H9 (cell line): Measurements from ENCODE around the gene ZMIZ1. TPM values are rescaled to one million over a fixed set of nuclear protein-coding genes. Genes with fewer than 3 reads are reported as not detected.

Experiments used
- DNase-seq: peaks from one replicate; pipeline ENCODE4 v3.0.0-alpha.2; 2017
- H2AFZ ChIP-seq: one replicate; pipeline ENCODE4 v1.6.1; 2013; ENCODE audit warnings: mild to moderate bottlenecking, low read length, control low read depth, moderate library complexity
- H2AK5ac ChIP-seq: 2 replicates; pipeline ENCODE4 v1.6.1; 2013; ENCODE audit warnings: low read length, control low read depth, mixed read lengths; ENCODE audit not compliant: insufficient read length
- H2BK120ac ChIP-seq: one replicate; pipeline ENCODE4 v1.6.1; 2013; ENCODE audit warnings: low read depth, mild to moderate bottlenecking, low read length, control low read depth, inconsistent platforms; ENCODE audit not compliant: poor library complexity, severe bottlenecking
- H2BK12ac ChIP-seq: 2 replicates; pipeline ENCODE4 v1.6.1; 2013; ENCODE audit warnings: low read length, control low read depth, mixed read lengths, low read depth; ENCODE audit not compliant: insufficient read length
- H2BK15ac ChIP-seq: 2 replicates; pipeline ENCODE4 v1.6.1; 2013; ENCODE audit warnings: low read depth, low read length, control low read depth
- H2BK20ac ChIP-seq: one replicate; pipeline ENCODE4 v1.6.1; 2013; ENCODE audit warnings: low read depth, mild to moderate bottlenecking, low read length, control low read depth, inconsistent platforms; ENCODE audit not compliant: poor library complexity, severe bottlenecking
- H2BK5ac ChIP-seq: 2 replicates; pipeline ENCODE4 v1.6.1; 2013; ENCODE audit warnings: low read length, control low read depth, mixed read lengths; ENCODE audit not compliant: insufficient read length
- H3K14ac ChIP-seq: 2 replicates; pipeline ENCODE4 v1.6.1; 2013; ENCODE audit warnings: low read length, control low read depth; ENCODE audit not compliant: insufficient read depth
- H3K18ac ChIP-seq: 2 replicates; pipeline ENCODE4 v1.6.1; 2013; ENCODE audit warnings: low read depth, mild to moderate bottlenecking, mixed read lengths, low read length, control low read depth; ENCODE audit not compliant: insufficient read length
- H3K23ac ChIP-seq: 2 replicates; pipeline ENCODE4 v1.6.1; 2013; ENCODE audit warnings: low read length, control low read depth, mixed read lengths, low read depth; ENCODE audit not compliant: insufficient read length
- H3K23me2 ChIP-seq: 2 replicates; pipeline ENCODE4 v1.6.1; 2013; ENCODE audit warnings: low read depth, mild to moderate bottlenecking, mixed read lengths, low read length, control low read depth; ENCODE audit not compliant: insufficient read length, poor library complexity, severe bottlenecking
- H3K27ac ChIP-seq: 2 replicates; pipeline ENCODE4 v1.5.1; 2013; ENCODE audit warnings: low read length, control low read depth, mixed read lengths, low read depth; ENCODE audit not compliant: insufficient read length
- H3K27me3 ChIP-seq: 2 replicates; pipeline ENCODE4 v1.6.1; 2013; ENCODE audit warnings: low read length, control low read depth, inconsistent platforms; ENCODE audit not compliant: insufficient read depth
- H3K4ac ChIP-seq: 2 replicates; pipeline ENCODE4 v1.6.1; 2013; ENCODE audit warnings: low read depth, mild to moderate bottlenecking, control low read depth, inconsistent platforms, low read length, moderate library complexity
- H3K4me1 ChIP-seq: 2 replicates; pipeline ENCODE4 v1.6.1; 2013; ENCODE audit warnings: low read length, control low read depth, inconsistent platforms; ENCODE audit not compliant: insufficient read depth
- H3K4me2 ChIP-seq: 2 replicates; pipeline ENCODE4 v1.6.1; 2013; ENCODE audit warnings: low read length, control low read depth, mixed read lengths; ENCODE audit not compliant: insufficient read length, insufficient read depth
- H3K56ac ChIP-seq: 2 replicates; pipeline ENCODE4 v1.6.1; 2013; ENCODE audit warnings: low read depth, mild to moderate bottlenecking, mixed read lengths, low read length, control low read depth; ENCODE audit not compliant: insufficient read length
- H3K79me1 ChIP-seq: 2 replicates; pipeline ENCODE4 v1.6.1; 2013; ENCODE audit warnings: low read depth, mild to moderate bottlenecking, moderate library complexity, low read length, control low read depth, inconsistent platforms; ENCODE audit not compliant: insufficient read depth, poor library complexity, severe bottlenecking
- H3K79me2 ChIP-seq: 2 replicates; pipeline ENCODE4 v1.6.1; 2013; ENCODE audit warnings: low read length, control low read depth, inconsistent platforms; ENCODE audit not compliant: insufficient read depth
- H3K9ac ChIP-seq: 2 replicates; pipeline ENCODE4 v1.6.1; 2013; ENCODE audit warnings: low read length, control low read depth, mixed read lengths; ENCODE audit not compliant: insufficient read length; ENCODE audit errors: extremely low read depth
- H3K9me3 ChIP-seq: one replicate; pipeline ENCODE4 v1.6.1; 2013; ENCODE audit warnings: low read depth, low read length, inconsistent platforms; ENCODE audit not compliant: control insufficient read depth
- H3T11ph ChIP-seq: one replicate; pipeline ENCODE4 v1.6.1; 2013; ENCODE audit warnings: mild to moderate bottlenecking, low read length, control low read depth, inconsistent platforms
- H4K20me1 ChIP-seq: one replicate; pipeline ENCODE4 v1.6.1; 2013; ENCODE audit not compliant: control insufficient read depth, insufficient read length, insufficient read depth
- H4K5ac ChIP-seq: 2 replicates; pipeline ENCODE4 v1.6.1; 2013; ENCODE audit warnings: low read depth, mild to moderate bottlenecking, mixed read lengths, low read length, control low read depth; ENCODE audit not compliant: insufficient read length
- H4K8ac ChIP-seq: replicated peaks from 2 replicates; pipeline ENCODE4 v1.6.1; 2013; ENCODE audit warnings: low read length, control low read depth, mixed read lengths, low read depth; ENCODE audit not compliant: insufficient read length
- H4K91ac ChIP-seq: 2 replicates; pipeline ENCODE4 v1.6.1; 2013; ENCODE audit warnings: low read depth, mild to moderate bottlenecking, moderate library complexity, mixed read lengths, low read length, control low read depth; ENCODE audit not compliant: insufficient read length
- H3K27ac Mint-ChIP-seq, 3 experiments: 2 replicates in 2 of 3; 3 replicates in 1 of 3; pipeline ENCODE4 v1.8.0; 2020 to 2021; ENCODE audit warnings: mixed read lengths in 3 of 3, mild to moderate bottlenecking in 1 of 3, moderate library complexity in 1 of 3
- H3K27me3 Mint-ChIP-seq: 2 replicates; pipeline ENCODE4 v1.8.0; 2021; ENCODE audit warnings: low read depth, mild to moderate bottlenecking, moderate library complexity, mixed read lengths
- H3K36me3 Mint-ChIP-seq, 3 experiments: 2 replicates in 2 of 3; 3 replicates in 1 of 3; pipeline ENCODE4 v1.8.0; 2020 to 2021; ENCODE audit warnings: low read depth in 3 of 3, mixed read lengths in 3 of 3; ENCODE audit not compliant: insufficient read depth in 1 of 3
- H3K4me1 Mint-ChIP-seq, 2 experiments: 2 replicates each; pipeline ENCODE4 v1.8.0; 2020; ENCODE audit warnings: mixed read lengths in 2 of 2
- H3K4me3 Mint-ChIP-seq, 2 experiments: 2 replicates in 1 of 2; 3 replicates in 1 of 2; pipeline ENCODE4 v1.8.0; 2020 to 2021; ENCODE audit warnings: mild to moderate bottlenecking in 2 of 2, mixed read lengths in 2 of 2, moderate library complexity in 1 of 2
- H3K9me3 Mint-ChIP-seq, 2 experiments: 2 replicates in 1 of 2; 3 replicates in 1 of 2; pipeline ENCODE4 v1.8.0; 2020; ENCODE audit warnings: mild to moderate bottlenecking in 2 of 2, mixed read lengths in 2 of 2, moderate library complexity in 1 of 2
- CTCF ChIP-seq: fragments of 200-600 bp; sonication (generic); conservative IDR thresholded peaks from 3 replicates; pipeline ENCODE4 v1.8.0; 2021; ENCODE audit warnings: antibody characterized with exemption, mild to moderate bottlenecking
- WGBS: extraction: QIAGEN DNeasy Blood & Tissue Kit; methylation state at CpG from one replicate; pipeline ENCODE4 v1.1.7; 2013; ENCODE audit warnings: missing lambda C conversion rate, low lambda C conversion rate, mixed read lengths; ENCODE audit not compliant: insufficient read length; ENCODE audit errors: extremely low coverage; 5-methylcytosine and 5-hydroxymethylcytosine counted together
- total RNA-seq: library from RNA; stranded (reverse); gene quantifications from 2 replicates; pipeline ENCODE4 v1.2.1, GENCODE V29; 2021

The ZMIZ1 gene
- total RNA-seq, 1 experiment from 2014 or later: 36.9 TPM

- Histone ChIP-seq H2BK15ac (no peak overlapping the region), H2AFZ (no peak overlapping the region), H3K9ac (no peak overlapping the region), H4K91ac (no peak overlapping the region), H3K79me2 (no peaks in the 10 kb centered on the region), H2BK12ac (no peak overlapping the region), H2AK5ac (no peak overlapping the region), H3K27me3 (no peaks in the 10 kb centered on the region), H4K5ac (no peak overlapping the region), H3K4me1 (no peaks in the 10 kb centered on the region), H3K23me2 (no peaks in the 10 kb centered on the region), H3K79me1 (no peaks in the 10 kb centered on the region), H2BK5ac (no peak overlapping the region), H3K4ac (no peak overlapping the region), H3K23ac (no peak overlapping the region), H3K14ac (no peak overlapping the region; the same call in 1 of the 2 replicates), H3T11ph (no peak overlapping the region), H4K8ac (no peak overlapping the region), H2BK120ac (no peak overlapping the region), H3K56ac (no peak overlapping the region), H3K9me3 (no peaks in the 10 kb centered on the region), H3K18ac (no peak overlapping the region), H3K4me2 (no peak overlapping the region), H3K27ac (no peak overlapping the region), H2BK20ac (no peak overlapping the region), H4K20me1 (no peaks in the 10 kb centered on the region)
- no peak for TF ChIP-seq CTCF
- DNase-seq: no peak
- no CpG with 5 or more reads among the region's 14 CpGs for WGBS
- Mint-ChIP-seq H3K4me3 (no peak overlapping the region), H3K27me3 (peaks cover 9% of the 10 kb centered on the region), H3K27ac (no peak overlapping the region), H3K36me3 (peaks cover 0 to 3% (median 0%) of the 10 kb centered on the region in 3 experiments; a peak in 3 of 7 replicates), H3K4me1 (no peaks in the 10 kb centered on the region), H3K9me3 (peaks cover 6 to 7% of the 10 kb centered on the region in 2 experiments; a peak in 4 of 5 replicates)
These were observed 260.2 kb downstream of the ZMIZ1 start for GRCh38 chr10:79328737-79329504.
